GM12878 (cell line): ENCODE measurements around the gene NAP1L4. TPM values are rescaled to one million over a fixed set of nuclear protein-coding genes. Genes with fewer than 3 reads are reported as not detected.

Experiments used
- ATAC-seq: fragments of 200-7000 bp; cut with Tn5 transposase; 3 replicates; pipeline ENCODE4 v1.9.1; 2020; ENCODE audit warnings: mild to moderate bottlenecking, moderate library complexity
- BruUV-seq: library from RNA; stranded (reverse); fragments of 400-500 nt; replicated peaks from 2 replicates; lab custom pipeline; 2021; lab: Mats Ljungman, UMichigan
- CTCF ChIA-PET: fragments of 300-600 bp; sonication (Branson Sonifier 250); formaldehyde crosslinking; extraction: SDS; loops from one replicate; lab custom pipeline; 2021; ENCODE audit warnings: inconsistent platforms; lab: Yijun Ruan, JAX
- POLR2A ChIA-PET: fragments of 350-600 bp; formaldehyde crosslinking; extraction: SDS; loops from one replicate; lab custom pipeline; 2021; ENCODE audit warnings: inconsistent platforms; lab: Charles Lee
- RAD21 ChIA-PET: fragments of 300-600 bp; sonication (Branson Sonifier 250); formaldehyde crosslinking; loops from one replicate; lab custom pipeline; 2023; ENCODE audit warnings: antibody characterized with exemption; ENCODE audit not compliant: unreplicated experiment; lab: Charles Lee
- SMC1A ChIA-PET: fragments of 300-600 bp; sonication (Branson Sonifier 250); formaldehyde crosslinking; loops from one replicate; lab custom pipeline; 2023; ENCODE audit not compliant: unreplicated experiment, uncharacterized antibody; lab: Charles Lee
- DNase-seq: peaks from one replicate; pipeline ENCODE4 v3.0.0-alpha.2; 2011; ENCODE audit warnings: low read depth, low spot score
- FAIRE-seq: peaks from 3 replicates; lab custom pipeline; 2011; peaks lifted over from hg19 to GRCh38; lab: Jason Lieb, UNC
- H2AFZ ChIP-seq: 2 replicates; pipeline ENCODE4 v1.6.0; 2011; ENCODE audit warnings: low read depth, low read length, control low read depth; ENCODE audit not compliant: control insufficient read depth
- H3K27ac ChIP-seq: 2 replicates; pipeline ENCODE4 v1.5.1; 2011; ENCODE audit warnings: control low read depth; ENCODE audit not compliant: control insufficient read depth, insufficient read depth
- H3K27me3 ChIP-seq, 2 experiments: replicated peaks in 1 of 2; 2 replicates each; pipeline versions ENCODE4 v1.6.0 to v1.6.1; 2011; ENCODE audit warnings: low read length in 1 of 2; ENCODE audit not compliant: control insufficient read depth in 2 of 2, insufficient read depth in 2 of 2
- H3K36me3 ChIP-seq, 2 experiments: 2 replicates each; pipeline ENCODE4 v1.5.1; 2011; ENCODE audit warnings: low read length in 1 of 2; ENCODE audit not compliant: control insufficient read depth in 2 of 2, insufficient read depth in 2 of 2
- H3K4me1 ChIP-seq: 2 replicates; pipeline ENCODE4 v1.6.1; 2011; ENCODE audit warnings: mild to moderate bottlenecking, low read length, moderate library complexity, mixed read lengths; ENCODE audit not compliant: control insufficient read depth, insufficient read depth
- H3K4me2 ChIP-seq: 2 replicates; pipeline ENCODE4 v1.6.0; 2011; ENCODE audit warnings: control low read depth; ENCODE audit not compliant: control insufficient read depth, insufficient read depth
- H3K4me3 ChIP-seq: fragments of 200-600 bp; sonication (generic); 2 replicates; pipeline ENCODE4 v1.5.1; 2016
- H3K79me2 ChIP-seq: 2 replicates; pipeline ENCODE4 v1.6.0; 2011; ENCODE audit warnings: low read length; ENCODE audit not compliant: control insufficient read depth, insufficient read depth
- H3K9ac ChIP-seq: 2 replicates; pipeline ENCODE4 v1.8.0; 2011; ENCODE audit warnings: low read length, control low read depth, mixed read lengths; ENCODE audit not compliant: control insufficient read depth, insufficient read depth
- H3K9me3 ChIP-seq: replicated peaks from 3 replicates; pipeline ENCODE4 v1.5.1; 2011; ENCODE audit warnings: mild to moderate bottlenecking, low read length; ENCODE audit not compliant: control insufficient read depth, insufficient read depth
- H4K20me1 ChIP-seq: 2 replicates; pipeline ENCODE4 v1.6.0; 2011; ENCODE audit not compliant: control insufficient read depth, insufficient read depth
- ASH2L ChIP-seq: fragments of 300-600, 200-600 bp; sonication (generic); IDR thresholded peaks from 2 replicates; pipeline ENCODE4 v1.6.1; 2017; ENCODE audit warnings: low read depth, mild to moderate bottlenecking, borderline replicate concordance
- CHD4 ChIP-seq: fragments of 200-600 bp; sonication (generic); IDR thresholded peaks from 2 replicates; pipeline ENCODE4 v1.6.1; 2016; ENCODE audit warnings: mild to moderate bottlenecking
- EZH2 ChIP-seq: IDR thresholded peaks from 2 replicates; pipeline ENCODE4 v1.6.1; 2012; ENCODE audit warnings: low read depth, mild to moderate bottlenecking, control low read depth, inconsistent platforms, low read length, borderline replicate concordance; ENCODE audit not compliant: control insufficient read depth
- FOXM1 ChIP-seq: IDR thresholded peaks from 2 replicates; pipeline ENCODE4 v1.6.1; 2012; ENCODE audit warnings: low read depth, mild to moderate bottlenecking, inconsistent platforms, low read length, moderate library complexity
- HDAC2 ChIP-seq: fragments of 200-600 bp; sonication (generic); IDR thresholded peaks from 2 replicates; pipeline ENCODE4 v1.6.1; 2017
- PBX3 ChIP-seq: IDR thresholded peaks from 2 replicates; pipeline ENCODE4 v1.6.1; 2011; ENCODE audit warnings: mild to moderate bottlenecking, low read depth, low read length, moderate library complexity; ENCODE audit not compliant: insufficient replicate concordance
- RBBP5 ChIP-seq: fragments of 200-600 bp; sonication (generic); conservative IDR thresholded peaks from 2 replicates; pipeline ENCODE4 v1.6.1; 2016
- SMC3 ChIP-seq: IDR thresholded peaks from 2 replicates; pipeline ENCODE4 v1.6.1; 2011; ENCODE audit warnings: low read length, improper control_type of control experiment, borderline replicate concordance
- WGBS: methylation state at CpG from one replicate; pipeline ENCODE4 v1.1.6; 2016; ENCODE audit warnings: low lambda C conversion rate; ENCODE audit not compliant: insufficient replicate concordance, insufficient coverage; ENCODE audit errors: missing lambda C conversion rate; 5-methylcytosine and 5-hydroxymethylcytosine counted together
- in situ Hi-C: fragments of 300-500 bp; cut with MboI; formaldehyde crosslinking; loops from 9 replicates; pipeline ENCODE4 v1.14.3; 2018; ENCODE audit warnings: mixed read lengths
- intact Hi-C: fragments of 100-400 bp; cut with micrococcal nuclease; formaldehyde crosslinking; loops from one replicate; pipeline ENCODE4 v1.14.2; 2022; ENCODE audit not compliant: unreplicated experiment
- polyA plus RNA-seq, 11 experiments: library from polyadenylated mRNA; depleted of rRNA in 4 of 11; unstranded in 6 of 11; stranded (reverse) in 5 of 11; fragments of >200 nt; fragmentation: Nextera tagmentation in 4 of 11; fragmentation: Illumina TruSeq in 1 of 11; extraction: Ambion mirVana in 4 of 11; extraction: Trizol in 1 of 11; gene quantifications; 1 replicate in 1 of 11; 2 replicates in 10 of 11; pipeline versions ENCODE4 v1.2.1 to v1.2.3, GENCODE V29; 2011 to 2016; ENCODE audit warnings: inconsistent platforms in 2 of 11, missing spikeins in 2 of 11, low read depth in 1 of 11
- total RNA-seq, 4 experiments: library from RNA; depleted of rRNA in 3 of 4; stranded (reverse); fragments of >200 nt in 3 of 4; fragmentation: Illumina TruSeq in 1 of 4; extraction: Trizol in 1 of 4; gene quantifications; 2 replicates each; pipeline versions ENCODE4 v1.2.1 to v1.2.3, GENCODE V29; 2013 to 2021

The NAP1L4 gene
- total and polyA plus RNA-seq, 10 of the 15 experiments (the other 5 are each of a cell fraction or from before 2014, with no cell fraction given) = 24.8 to 198 (median 114) TPM

DNA sequence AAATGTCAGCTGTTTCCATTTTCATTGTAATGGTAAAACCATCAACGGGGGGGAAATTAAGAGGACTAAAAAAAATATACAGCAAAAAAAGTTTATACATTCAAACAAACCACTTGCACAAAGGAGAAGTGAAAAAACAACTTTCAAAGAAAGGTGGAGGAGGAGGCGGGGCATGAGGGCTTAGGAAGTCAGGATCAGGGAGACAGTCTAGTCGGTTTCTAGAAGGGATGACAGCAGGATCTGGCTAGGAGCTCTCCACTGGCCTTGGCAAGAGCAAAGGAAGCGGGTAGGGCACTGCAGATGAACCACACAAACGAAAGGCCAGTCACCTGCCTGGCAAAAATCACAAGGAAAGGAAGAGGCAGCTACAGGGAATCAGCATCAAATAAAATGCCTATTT is 31.0 kb downstream of the NAP1L4 start:
- Histone ChIP-seq H3K79me2 (no peaks in the 10 kb centered on the region), H2AFZ (no peak overlapping the region), H3K27me3 (no peaks in the 10 kb centered on the region), H3K36me3 (peaks cover 34 to 66% of the 10 kb centered on the region in 2 experiments), H4K20me1 (peaks cover 4% of the 10 kb centered on the region), H3K9ac (no peak overlapping the region), H3K4me3 (no peak overlapping the region), H3K27ac (no peak overlapping the region), H3K4me2 (no peak overlapping the region), H3K4me1 (no peaks in the 10 kb centered on the region), H3K9me3 (no peaks in the 10 kb centered on the region)
- ChIA-PET RAD21 (interaction anchor here (1.1 kb wide), 1 partner anchor 60 kb away, joined by 3 read pairs; no protein-coding TSS in a partner anchor), POLR2A (no interaction called here), SMC1A (interaction anchor here (1.0 to 1.1 kb wide), 2 partner anchors 10 to 29 kb away, joined by 3 to 4 read pairs; no protein-coding TSS in a partner anchor), CTCF (interaction anchor here (0.9 to 1.1 kb wide), 2 partner anchors 14 to 15 kb away, joined by 3 read pairs; no protein-coding TSS in a partner anchor)
- TF ChIP-seq PBX3 = no peak
- TF ChIP-seq FOXM1 = no peak
- TF ChIP-seq EZH2 = no peak
- no peak for TF ChIP-seq ASH2L
- TF ChIP-seq CHD4 = no peak
- TF ChIP-seq RBBP5 = no peak
- no peak for TF ChIP-seq HDAC2
- TF ChIP-seq SMC3 = no peak
- ATAC-seq = no peak
- intact Hi-C loops = no loop called here
- BruUV-seq = no TSS peak
- no peak for FAIRE-seq
- in situ Hi-C loops = no loop called here
- DNase-seq = no peak
- 77% methylated on average over 5 of the region's 5 CpGs for WGBS
